Neural cell (in vitro differentiated cells): ENCODE measurements around the gene CIZ1.

Experiments used
- EZH2 ChIP-seq: fragments of 200-600, 300-800 bp; shearing (Covaris generic), sonication (generic); IDR thresholded peaks from 2 replicates; pipeline ENCODE4 v1.6.1; 2014; ENCODE audit warnings: antibody characterized with exemption, low read length, borderline replicate concordance, mild to moderate bottlenecking; ENCODE audit not compliant: insufficient read depth, poor library complexity, severe bottlenecking
- POLR2AphosphoS5 ChIP-seq: IDR thresholded peaks from 2 replicates; pipeline ENCODE4 v1.6.1; 2012
- TAF1 ChIP-seq: IDR thresholded peaks from 2 replicates; pipeline ENCODE4 v1.6.1; 2012; ENCODE audit warnings: low read depth
- TF ChIP-seq, protein P1 (sequence below): fragments of 450-650 bp; IDR thresholded peaks from 2 replicates; pipeline ENCODE4 v1.5.1; 2014; ENCODE audit warnings: antibody characterized with exemption, mild to moderate bottlenecking, moderate library complexity; ENCODE audit not compliant: poor library complexity, severe bottlenecking
- TF ChIP-seq, protein P2 (sequence below): IDR thresholded peaks from 2 replicates; pipeline ENCODE4 v1.6.1; 2012; ENCODE audit warnings: borderline replicate concordance

DNA sequence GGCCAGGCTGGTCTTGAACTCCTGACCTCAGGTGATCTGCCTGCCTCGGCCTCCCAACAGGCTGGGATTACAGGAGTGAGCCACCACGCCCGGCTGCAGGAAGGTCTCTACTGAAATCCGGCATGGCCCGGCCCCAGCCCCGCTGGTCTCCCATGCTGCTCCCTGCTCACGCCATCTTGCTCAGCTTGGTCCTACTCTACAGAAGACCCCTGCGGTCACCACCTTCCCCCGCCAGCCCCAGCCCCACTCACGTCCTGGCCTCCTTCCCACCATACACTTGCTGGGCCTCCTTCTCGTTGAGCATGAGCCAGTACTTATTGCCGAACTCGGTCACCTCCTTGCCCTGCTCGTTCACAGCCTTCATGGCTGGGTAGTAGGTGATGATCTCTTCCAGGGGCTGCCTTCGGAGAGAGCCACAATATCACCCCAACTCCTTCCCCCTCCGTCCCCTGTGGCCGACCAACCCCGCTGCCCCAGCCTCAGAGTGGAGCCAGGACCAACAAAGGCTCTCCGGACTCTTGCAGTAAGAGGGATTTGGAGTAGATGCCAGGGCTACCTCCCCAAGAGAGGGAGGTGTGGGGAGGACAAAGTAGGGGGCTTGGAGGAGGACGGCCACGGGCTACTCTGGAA, 67.8 kb downstream of the CIZ1 start:
- TF ChIP-seq, protein P1, sequence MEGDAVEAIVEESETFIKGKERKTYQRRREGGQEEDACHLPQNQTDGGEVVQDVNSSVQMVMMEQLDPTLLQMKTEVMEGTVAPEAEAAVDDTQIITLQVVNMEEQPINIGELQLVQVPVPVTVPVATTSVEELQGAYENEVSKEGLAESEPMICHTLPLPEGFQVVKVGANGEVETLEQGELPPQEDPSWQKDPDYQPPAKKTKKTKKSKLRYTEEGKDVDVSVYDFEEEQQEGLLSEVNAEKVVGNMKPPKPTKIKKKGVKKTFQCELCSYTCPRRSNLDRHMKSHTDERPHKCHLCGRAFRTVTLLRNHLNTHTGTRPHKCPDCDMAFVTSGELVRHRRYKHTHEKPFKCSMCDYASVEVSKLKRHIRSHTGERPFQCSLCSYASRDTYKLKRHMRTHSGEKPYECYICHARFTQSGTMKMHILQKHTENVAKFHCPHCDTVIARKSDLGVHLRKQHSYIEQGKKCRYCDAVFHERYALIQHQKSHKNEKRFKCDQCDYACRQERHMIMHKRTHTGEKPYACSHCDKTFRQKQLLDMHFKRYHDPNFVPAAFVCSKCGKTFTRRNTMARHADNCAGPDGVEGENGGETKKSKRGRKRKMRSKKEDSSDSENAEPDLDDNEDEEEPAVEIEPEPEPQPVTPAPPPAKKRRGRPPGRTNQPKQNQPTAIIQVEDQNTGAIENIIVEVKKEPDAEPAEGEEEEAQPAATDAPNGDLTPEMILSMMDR, result no peak
- no peak for TF ChIP-seq EZH2
- TF ChIP-seq TAF1, result no peak
- no peak for TF ChIP-seq POLR2AphosphoS5
- TF ChIP-seq, protein P2, sequence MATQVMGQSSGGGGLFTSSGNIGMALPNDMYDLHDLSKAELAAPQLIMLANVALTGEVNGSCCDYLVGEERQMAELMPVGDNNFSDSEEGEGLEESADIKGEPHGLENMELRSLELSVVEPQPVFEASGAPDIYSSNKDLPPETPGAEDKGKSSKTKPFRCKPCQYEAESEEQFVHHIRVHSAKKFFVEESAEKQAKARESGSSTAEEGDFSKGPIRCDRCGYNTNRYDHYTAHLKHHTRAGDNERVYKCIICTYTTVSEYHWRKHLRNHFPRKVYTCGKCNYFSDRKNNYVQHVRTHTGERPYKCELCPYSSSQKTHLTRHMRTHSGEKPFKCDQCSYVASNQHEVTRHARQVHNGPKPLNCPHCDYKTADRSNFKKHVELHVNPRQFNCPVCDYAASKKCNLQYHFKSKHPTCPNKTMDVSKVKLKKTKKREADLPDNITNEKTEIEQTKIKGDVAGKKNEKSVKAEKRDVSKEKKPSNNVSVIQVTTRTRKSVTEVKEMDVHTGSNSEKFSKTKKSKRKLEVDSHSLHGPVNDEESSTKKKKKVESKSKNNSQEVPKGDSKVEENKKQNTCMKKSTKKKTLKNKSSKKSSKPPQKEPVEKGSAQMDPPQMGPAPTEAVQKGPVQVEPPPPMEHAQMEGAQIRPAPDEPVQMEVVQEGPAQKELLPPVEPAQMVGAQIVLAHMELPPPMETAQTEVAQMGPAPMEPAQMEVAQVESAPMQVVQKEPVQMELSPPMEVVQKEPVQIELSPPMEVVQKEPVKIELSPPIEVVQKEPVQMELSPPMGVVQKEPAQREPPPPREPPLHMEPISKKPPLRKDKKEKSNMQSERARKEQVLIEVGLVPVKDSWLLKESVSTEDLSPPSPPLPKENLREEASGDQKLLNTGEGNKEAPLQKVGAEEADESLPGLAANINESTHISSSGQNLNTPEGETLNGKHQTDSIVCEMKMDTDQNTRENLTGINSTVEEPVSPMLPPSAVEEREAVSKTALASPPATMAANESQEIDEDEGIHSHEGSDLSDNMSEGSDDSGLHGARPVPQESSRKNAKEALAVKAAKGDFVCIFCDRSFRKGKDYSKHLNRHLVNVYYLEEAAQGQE, result no peak
